ENCODE measurements around the gene HEATR1.

Gene HEATR1

DNA sequence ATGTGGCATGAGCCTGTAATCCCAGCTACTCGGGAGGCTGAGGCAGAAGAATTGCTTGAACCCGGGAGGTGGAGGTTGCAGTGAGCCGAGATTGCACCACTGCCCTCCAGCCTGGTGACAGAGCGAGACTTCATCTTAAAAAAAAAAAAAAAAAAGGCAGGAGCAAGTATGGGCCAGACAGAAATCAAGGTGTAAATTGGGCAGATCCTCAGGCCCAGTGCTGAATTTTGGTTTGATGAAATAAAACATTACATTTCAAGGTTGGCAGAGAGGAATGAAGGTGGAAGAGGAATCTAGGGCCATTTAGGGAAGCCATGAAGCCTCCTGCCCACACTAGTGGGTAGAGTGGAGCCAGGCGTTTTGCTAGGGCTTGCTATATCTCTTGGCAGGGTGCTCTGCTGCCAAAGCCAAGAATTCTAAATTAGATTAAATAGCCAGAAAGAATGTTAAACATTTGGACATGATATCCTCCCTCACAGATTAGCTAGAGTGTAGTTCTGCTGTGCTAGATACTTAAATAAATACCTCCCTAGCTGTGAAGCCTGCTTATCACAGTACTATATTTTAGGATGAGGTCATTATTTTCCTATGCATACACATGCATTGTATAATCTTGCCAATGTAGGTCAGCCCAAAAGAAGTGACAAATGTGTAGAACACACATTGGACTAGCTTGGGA, 97.2 kb downstream of the HEATR1 start (continued):
- TF ChIP-seq ZNF629 (tag by site-specific recombination; IDR thresholded peaks at IDR 0.05) (peak; percentile 89), ZBTB48 (tag by site-specific recombination; IDR thresholded peaks at IDR 0.05) (peak; percentile 39; the same call in 1 of the 2 replicates), ZNF394 (tag by site-specific recombination; IDR thresholded peaks at IDR 0.05; ENCODE audit: borderline replicate concordance) (no peak), ZNF701 (tag by site-specific recombination; IDR thresholded peaks at IDR 0.05) (no peak), ZNF768 (tag by site-specific recombination; IDR thresholded peaks at IDR 0.05) (no peak), YY2 (tag by site-specific recombination; IDR thresholded peaks at IDR 0.05) (no peak), ATF2 (tag by site-specific recombination; IDR thresholded peaks at IDR 0.05; ENCODE audit: low read depth) (peak; percentile 98), FEZF1 (tag by site-specific recombination; IDR thresholded peaks at IDR 0.05) (peak; percentile 13; the same call in 1 of the 2 replicates), ZBTB17 (tag by site-specific recombination; IDR thresholded peaks at IDR 0.05) (peak; percentile 33; the same call in 1 of the 2 replicates), ZNF501 (tag by site-specific recombination; IDR thresholded peaks at IDR 0.05) (peak; percentile 50; the same call in 1 of the 2 replicates), ZNF18 (tag by site-specific recombination; IDR thresholded peaks at IDR 0.05) (0 out of 2 replicates have a peak, but pooled peaks have one; percentile 23), ZNF785 (tag by site-specific recombination; IDR thresholded peaks at IDR 0.05) (no peak), ZSCAN30 (tag by site-specific recombination; IDR thresholded peaks at IDR 0.05) (0 out of 2 replicates have a peak, but pooled peaks have one; percentile 33), ZNF2 (tag by site-specific recombination; IDR thresholded peaks at IDR 0.05) (0 out of 2 replicates have a peak, but pooled peaks have one; percentile 18), ZNF843 (tag by site-specific recombination; IDR thresholded peaks at IDR 0.05) (peak; percentile 89; the same call in 1 of the 2 replicates), ZNF433 (tag by site-specific recombination; IDR thresholded peaks at IDR 0.05; ENCODE audit: low read depth) (no peak), ZIC2 (tag by site-specific recombination; IDR thresholded peaks at IDR 0.05) (peak; percentile 58; the same call in 1 of the 2 replicates), KLF10 (tag by site-specific recombination; IDR thresholded peaks at IDR 0.05) (peak; percentile 64), ZNF510 (tag by site-specific recombination; IDR thresholded peaks at IDR 0.05; ENCODE audit: insufficient replicate concordance) (peak; percentile 32), ZBTB21 (tag by site-specific recombination; IDR thresholded peaks at IDR 0.05) (0 out of 2 replicates have a peak, but pooled peaks have one; percentile 41), WT1 (tag by site-specific recombination; IDR thresholded peaks at IDR 0.05) (peak; percentile 99), ZNF549 (tag by site-specific recombination; IDR thresholded peaks at IDR 0.05) (peak; percentile 39; the same call in 1 of the 2 replicates), GLI2 (tag by site-specific recombination; IDR thresholded peaks at IDR 0.05; ENCODE audit: borderline replicate concordance, low read depth) (peak; percentile 77), ZFHX2 (tag by site-specific recombination; conservative IDR thresholded peaks at IDR 0.05) (peak; percentile 20; the same call in 1 of the 2 replicates), ZNF24 (tag by site-specific recombination; IDR thresholded peaks at IDR 0.05) (peak; percentile 82; the same call in 1 of the 2 replicates)
- TF ChIP-seq, protein P1, sequence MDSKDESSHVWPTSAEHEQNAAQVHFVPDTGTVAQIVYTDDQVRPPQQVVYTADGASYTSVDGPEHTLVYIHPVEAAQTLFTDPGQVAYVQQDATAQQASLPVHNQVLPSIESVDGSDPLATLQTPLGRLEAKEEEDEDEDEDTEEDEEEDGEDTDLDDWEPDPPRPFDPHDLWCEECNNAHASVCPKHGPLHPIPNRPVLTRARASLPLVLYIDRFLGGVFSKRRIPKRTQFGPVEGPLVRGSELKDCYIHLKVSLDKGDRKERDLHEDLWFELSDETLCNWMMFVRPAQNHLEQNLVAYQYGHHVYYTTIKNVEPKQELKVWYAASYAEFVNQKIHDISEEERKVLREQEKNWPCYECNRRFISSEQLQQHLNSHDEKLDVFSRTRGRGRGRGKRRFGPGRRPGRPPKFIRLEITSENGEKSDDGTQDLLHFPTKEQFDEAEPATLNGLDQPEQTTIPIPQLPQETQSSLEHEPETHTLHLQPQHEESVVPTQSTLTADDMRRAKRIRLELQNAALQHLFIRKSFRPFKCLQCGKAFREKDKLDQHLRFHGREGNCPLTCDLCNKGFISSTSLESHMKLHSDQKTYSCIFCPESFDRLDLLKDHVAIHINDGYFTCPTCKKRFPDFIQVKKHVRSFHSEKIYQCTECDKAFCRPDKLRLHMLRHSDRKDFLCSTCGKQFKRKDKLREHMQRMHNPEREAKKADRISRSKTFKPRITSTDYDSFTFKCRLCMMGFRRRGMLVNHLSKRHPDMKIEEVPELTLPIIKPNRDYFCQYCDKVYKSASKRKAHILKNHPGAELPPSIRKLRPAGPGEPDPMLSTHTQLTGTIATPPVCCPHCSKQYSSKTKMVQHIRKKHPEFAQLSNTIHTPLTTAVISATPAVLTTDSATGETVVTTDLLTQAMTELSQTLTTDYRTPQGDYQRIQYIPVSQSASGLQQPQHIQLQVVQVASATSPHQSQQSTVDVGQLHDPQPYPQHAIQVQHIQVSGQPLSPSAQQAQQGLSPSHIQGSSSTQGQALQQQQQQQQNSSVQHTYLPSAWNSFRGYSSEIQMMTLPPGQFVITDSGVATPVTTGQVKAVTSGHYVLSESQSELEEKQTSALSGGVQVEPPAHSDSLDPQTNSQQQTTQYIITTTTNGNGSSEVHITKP (tag by site-specific recombination; IDR thresholded peaks at IDR 0.05), result peak; percentile 80
- TF ChIP-seq, protein P2, sequence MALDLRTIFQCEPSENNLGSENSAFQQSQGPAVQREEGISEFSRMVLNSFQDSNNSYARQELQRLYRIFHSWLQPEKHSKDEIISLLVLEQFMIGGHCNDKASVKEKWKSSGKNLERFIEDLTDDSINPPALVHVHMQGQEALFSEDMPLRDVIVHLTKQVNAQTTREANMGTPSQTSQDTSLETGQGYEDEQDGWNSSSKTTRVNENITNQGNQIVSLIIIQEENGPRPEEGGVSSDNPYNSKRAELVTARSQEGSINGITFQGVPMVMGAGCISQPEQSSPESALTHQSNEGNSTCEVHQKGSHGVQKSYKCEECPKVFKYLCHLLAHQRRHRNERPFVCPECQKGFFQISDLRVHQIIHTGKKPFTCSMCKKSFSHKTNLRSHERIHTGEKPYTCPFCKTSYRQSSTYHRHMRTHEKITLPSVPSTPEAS (tag by site-specific recombination; IDR thresholded peaks at IDR 0.05), result no peak
- TF ChIP-seq, protein P3, sequence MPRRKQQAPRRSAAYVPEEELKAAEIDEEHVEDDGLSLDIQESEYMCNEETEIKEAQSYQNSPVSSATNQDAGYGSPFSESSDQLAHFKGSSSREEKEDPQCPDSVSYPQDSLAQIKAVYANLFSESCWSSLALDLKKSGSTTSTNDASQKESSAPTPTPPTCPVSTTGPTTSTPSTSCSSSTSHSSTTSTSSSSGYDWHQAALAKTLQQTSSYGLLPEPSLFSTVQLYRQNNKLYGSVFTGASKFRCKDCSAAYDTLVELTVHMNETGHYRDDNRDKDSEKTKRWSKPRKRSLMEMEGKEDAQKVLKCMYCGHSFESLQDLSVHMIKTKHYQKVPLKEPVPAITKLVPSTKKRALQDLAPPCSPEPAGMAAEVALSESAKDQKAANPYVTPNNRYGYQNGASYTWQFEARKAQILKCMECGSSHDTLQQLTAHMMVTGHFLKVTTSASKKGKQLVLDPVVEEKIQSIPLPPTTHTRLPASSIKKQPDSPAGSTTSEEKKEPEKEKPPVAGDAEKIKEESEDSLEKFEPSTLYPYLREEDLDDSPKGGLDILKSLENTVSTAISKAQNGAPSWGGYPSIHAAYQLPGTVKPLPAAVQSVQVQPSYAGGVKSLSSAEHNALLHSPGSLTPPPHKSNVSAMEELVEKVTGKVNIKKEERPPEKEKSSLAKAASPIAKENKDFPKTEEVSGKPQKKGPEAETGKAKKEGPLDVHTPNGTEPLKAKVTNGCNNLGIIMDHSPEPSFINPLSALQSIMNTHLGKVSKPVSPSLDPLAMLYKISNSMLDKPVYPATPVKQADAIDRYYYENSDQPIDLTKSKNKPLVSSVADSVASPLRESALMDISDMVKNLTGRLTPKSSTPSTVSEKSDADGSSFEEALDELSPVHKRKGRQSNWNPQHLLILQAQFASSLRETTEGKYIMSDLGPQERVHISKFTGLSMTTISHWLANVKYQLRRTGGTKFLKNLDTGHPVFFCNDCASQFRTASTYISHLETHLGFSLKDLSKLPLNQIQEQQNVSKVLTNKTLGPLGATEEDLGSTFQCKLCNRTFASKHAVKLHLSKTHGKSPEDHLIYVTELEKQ (tag by site-specific recombination; IDR thresholded peaks at IDR 0.05; ENCODE audit: borderline replicate concordance), result peak; percentile 20; the same call in 1 of the 2 replicates

All from HEK293 (cell line).